UCSD-AML1 (cell line): ENCODE measurements around the gene MYBBP1A.
A peak's percentile ranks its signal among the peaks of the same experiment; 100 is the strongest.

Source experiments
- DNase-seq: peaks from one replicate; lab custom pipeline; 2025; ENCODE audit not compliant: unreplicated experiment; lab: John Stamatoyannopoulos, UW

The MYBBP1A gene

GRCh38 chr17:4506175-4506813, 48.9 kb downstream of the MYBBP1A start:
- peak; percentile 54 for DNase-seq

GRCh38 chr17:4505187-4505586, 50.0 kb downstream of the MYBBP1A start:
- DNase-seq, result peak; percentile 32

- peak; percentile 41 for DNase-seq
Observed at GRCh38 chr17:4504188-4504587, 51.0 kb downstream of the MYBBP1A start.

GRCh38 chr17:4503283-4504025, 51.7 kb downstream of the MYBBP1A start:
- DNase-seq, result no peak

GRCh38 chr17:4502466-4503154, 52.6 kb downstream of the MYBBP1A start:
- DNase-seq, result no peak

GRCh38 chr17:4501295-4501949, 53.8 kb downstream of the MYBBP1A start:
- peak; percentile 85 for DNase-seq

- no peak for DNase-seq
Observed at GRCh38 chr17:4500191-4500571, 55.0 kb downstream of the MYBBP1A start.

GRCh38 chr17:4499431-4500190, 55.6 kb downstream of the MYBBP1A start:
- DNase-seq, result peak; percentile 80

GRCh38 chr17:4498461-4499397, 56.5 kb downstream of the MYBBP1A start, which contains the start of gene SPNS2:
TSS of gene SPNS2 (plus strand) at chr17:4498881. CDS start at chr17:4499048, 167 bp downstream.
- peak; percentile 84 for DNase-seq

- no peak for DNase-seq
Observed at GRCh38 chr17:4497101-4497824, 57.9 kb downstream of the MYBBP1A start.

GRCh38 chr17:4492721-4493561, 62.2 kb downstream of the MYBBP1A start:
- DNase-seq, result peak; percentile 62

GRCh38 chr17:4490637-4491061, 64.5 kb downstream of the MYBBP1A start:
- no peak for DNase-seq

GRCh38 chr17:4490109-4490591, 65.0 kb downstream of the MYBBP1A start:
- no peak for DNase-seq

GRCh38 chr17:4488989-4489595, 66.1 kb downstream of the MYBBP1A start:
- DNase-seq, result no peak
